HEK293 (cell line): ENCODE measurements around the gene KCNS1.

Experiments
- CTCF ChIA-PET: fragments of 350-600 bp; formaldehyde crosslinking; extraction: SDS; loops from one replicate; lab custom pipeline; 2021; ENCODE audit warnings: antibody characterized with exemption; lab: Yijun Ruan, JAX
- POLR2A ChIA-PET: fragments of 300-600 bp; formaldehyde crosslinking; extraction: SDS; loops from one replicate; lab custom pipeline; 2020; ENCODE audit warnings: antibody characterized with exemption, inconsistent platforms; lab: Yijun Ruan, JAX
- H3K27ac ChIP-seq: fragments of 200-500 bp; sonication (Bioruptor generic); 2 replicates; pipeline ENCODE4 v1.5.1; 2014; ENCODE audit warnings: low read depth, low read length, control low read depth, inconsistent platforms; ENCODE audit errors: extremely low read depth
- H3K36me3 ChIP-seq, 2 experiments: fragments of 200-500 bp in 1 of 2; sonication (Bioruptor generic) in 1 of 2; 1 replicate in 1 of 2; 2 replicates in 1 of 2; pipeline ENCODE4 v1.5.1; 2014 to 2017; ENCODE audit warnings: inconsistent platforms in 2 of 2, low read length in 2 of 2; ENCODE audit not compliant: control insufficient read depth in 2 of 2, insufficient read depth in 1 of 2
- H3K4me1 ChIP-seq: fragments of 200-500 bp; sonication (Bioruptor generic); 2 replicates; pipeline ENCODE4 v1.5.1; 2014; ENCODE audit warnings: mild to moderate bottlenecking, low read length, inconsistent platforms; ENCODE audit not compliant: control insufficient read depth, insufficient read depth
- H3K4me3 ChIP-seq: 2 replicates; pipeline ENCODE4 v1.5.1; 2011; ENCODE audit warnings: low read depth, mild to moderate bottlenecking, control low read depth, low read length, moderate library complexity
- H3K9me3 ChIP-seq: fragments of 200-500 bp; sonication (Bioruptor generic); 2 replicates; pipeline ENCODE4 v1.5.1; 2014; ENCODE audit warnings: low read depth, low read length, inconsistent platforms; ENCODE audit not compliant: control insufficient read depth, insufficient read depth
- ATF2 ChIP-seq: fragments of 450-650 bp; formaldehyde crosslinking; IDR thresholded peaks from 2 replicates; pipeline ENCODE4 v1.5.1; 2016; ENCODE audit warnings: missing biosample characterization, missing genetic modification characterization, low read depth
- GLIS1 ChIP-seq: fragments of 450-650 bp; formaldehyde crosslinking; IDR thresholded peaks from 2 replicates; pipeline ENCODE4 v1.5.1; 2016; ENCODE audit warnings: missing biosample characterization, missing genetic modification characterization
- KLF16 ChIP-seq: fragments of 450-650 bp; formaldehyde crosslinking; IDR thresholded peaks from 2 replicates; pipeline ENCODE4 v1.5.1; 2017; ENCODE audit warnings: missing biosample characterization, missing genetic modification characterization
- MEIS1 ChIP-seq: sonication (generic); formaldehyde crosslinking; IDR thresholded peaks from 2 replicates; pipeline ENCODE4 v1.8.1; 2022; ENCODE audit warnings: missing genetic modification reagents, mild to moderate bottlenecking, borderline replicate concordance
- PBX3 ChIP-seq: sonication (generic); formaldehyde crosslinking; IDR thresholded peaks from 2 replicates; pipeline ENCODE4 v1.8.1; 2022; ENCODE audit warnings: mild to moderate bottlenecking, moderate library complexity, missing genetic modification reagents
- SALL2 ChIP-seq: fragments of 450-650 bp; formaldehyde crosslinking; IDR thresholded peaks from 2 replicates; pipeline ENCODE4 v1.5.0; 2017; ENCODE audit warnings: missing biosample characterization, mild to moderate bottlenecking, missing genetic modification characterization, borderline replicate concordance
- ZFHX2 ChIP-seq: fragments of 450-650 bp; formaldehyde crosslinking; conservative IDR thresholded peaks from 2 replicates; pipeline ENCODE4 v1.5.1; 2016; ENCODE audit warnings: missing biosample characterization, missing genetic modification characterization
- ZNF112 ChIP-seq: fragments of 450-650 bp; formaldehyde crosslinking; IDR thresholded peaks from 2 replicates; pipeline ENCODE4 v1.5.0; 2017; ENCODE audit warnings: missing biosample characterization, missing genetic modification characterization
- ZNF146 ChIP-seq: fragments of 450-650 bp; formaldehyde crosslinking; IDR thresholded peaks from 2 replicates; pipeline ENCODE4 v1.5.1; 2016; ENCODE audit warnings: missing biosample characterization, missing genetic modification characterization
- ZNF19 ChIP-seq: fragments of 450-650 bp; formaldehyde crosslinking; IDR thresholded peaks from 2 replicates; pipeline ENCODE4; 2016; ENCODE audit warnings: missing biosample characterization, missing genetic modification characterization, low read depth
- ZNF221 ChIP-seq: fragments of 450-650 bp; formaldehyde crosslinking; IDR thresholded peaks from 2 replicates; pipeline ENCODE4 v1.5.1; 2017; ENCODE audit warnings: missing biosample characterization, missing genetic modification characterization, borderline replicate concordance
- ZNF302 ChIP-seq: fragments of 450-650 bp; formaldehyde crosslinking; IDR thresholded peaks from 2 replicates; pipeline ENCODE4 v1.5.1; 2016; ENCODE audit warnings: missing biosample characterization, missing genetic modification characterization, low read depth
- ZNF426 ChIP-seq: fragments of 450-650 bp; formaldehyde crosslinking; IDR thresholded peaks from 2 replicates; pipeline ENCODE4 v1.5.1; 2017; ENCODE audit warnings: missing biosample characterization, missing genetic modification characterization, mild to moderate bottlenecking, inconsistent platforms, moderate library complexity
- ZNF449 ChIP-seq: fragments of 450-650 bp; formaldehyde crosslinking; IDR thresholded peaks from 2 replicates; pipeline ENCODE4 v1.5.1; 2017; ENCODE audit warnings: missing biosample characterization, mild to moderate bottlenecking, missing genetic modification characterization, moderate library complexity
- ZNF510 ChIP-seq: fragments of 450-650 bp; formaldehyde crosslinking; IDR thresholded peaks from 2 replicates; pipeline ENCODE4 v1.5.1; 2018; ENCODE audit warnings: mild to moderate bottlenecking, missing genetic modification characterization, missing biosample characterization; ENCODE audit not compliant: insufficient replicate concordance
- ZNF670 ChIP-seq: fragments of 450-650 bp; formaldehyde crosslinking; IDR thresholded peaks from 2 replicates; pipeline ENCODE4 v1.5.1; 2016; ENCODE audit warnings: missing biosample characterization, missing genetic modification characterization, low read depth
- ZNF677 ChIP-seq: fragments of 450-650 bp; IDR thresholded peaks from 2 replicates; pipeline ENCODE4 v1.5.0; 2018; ENCODE audit warnings: missing biosample characterization, mild to moderate bottlenecking, missing genetic modification characterization, moderate library complexity
- ZNF692 ChIP-seq: fragments of 450-650 bp; formaldehyde crosslinking; IDR thresholded peaks from 2 replicates; pipeline ENCODE4 v1.5.1; 2016; ENCODE audit warnings: missing biosample characterization, missing genetic modification characterization
- ZNF837 ChIP-seq: fragments of 450-650 bp; formaldehyde crosslinking; IDR thresholded peaks from 2 replicates; pipeline ENCODE4 v1.5.1; 2016; ENCODE audit warnings: missing biosample characterization, missing genetic modification characterization
- ZSCAN30 ChIP-seq: fragments of 450-650 bp; IDR thresholded peaks from 2 replicates; pipeline ENCODE4 v1.5.1; 2018; ENCODE audit warnings: missing biosample characterization, mild to moderate bottlenecking, missing genetic modification characterization, moderate library complexity

KCNS1 gene

GRCh38 chr20:45060294-45060693 is 40.6 kb downstream of the KCNS1 start:
- ChIA-PET CTCF (interaction anchor here (1.2 kb wide), 1 partner anchor 36 kb away, joined by 4 read pairs; no protein-coding TSS in a partner anchor), POLR2A (no interaction called here)
- no peaks in the 10 kb centered on the region for H3K9me3 ChIP-seq
- TF ChIP-seq ZNF221 (tag by site-specific recombination) (no peak), ZNF510 (tag by site-specific recombination) (no peak)
- no peaks in the 10 kb centered on the region for H3K4me1 ChIP-seq
- peaks cover 0 to 11% of the 10 kb centered on the region in 2 experiments; a peak in 1 of 3 replicates for H3K36me3 ChIP-seq
- H3K4me3 ChIP-seq = no peak overlapping the region
- H3K27ac ChIP-seq = no peak overlapping the region

GRCh38 chr20:45059022-45059728 is 41.8 kb downstream of the KCNS1 start:
- ChIA-PET CTCF (interaction anchor here (0.9 to 1.2 kb wide), 2 partner anchors 15 to 37 kb away, joined by 3 to 4 read pairs; no protein-coding TSS in a partner anchor), POLR2A (no interaction called here)
- Histone ChIP-seq H3K4me1 (no peaks in the 10 kb centered on the region), H3K27ac (no peak overlapping the region), H3K36me3 (peaks cover 0 to 11% of the 10 kb centered on the region in 2 experiments; a peak in 1 of 3 replicates), H3K9me3 (no peaks in the 10 kb centered on the region), H3K4me3 (no peak overlapping the region)
- no peak for TF ChIP-seq ZNF692 (tag by site-specific recombination)
- TF ChIP-seq SALL2 = no peak
- no peak for TF ChIP-seq ZNF302 (tag by site-specific recombination)
- TF ChIP-seq ZNF146 = no peak
- TF ChIP-seq MEIS1 (CRISPR knock-in tag) = no peak
- TF ChIP-seq ZNF837 (tag by site-specific recombination) = no peak
- no peak for TF ChIP-seq ATF2
- TF ChIP-seq ZNF670 (tag by site-specific recombination) = no peak
- no peak for TF ChIP-seq ZNF112 (tag by site-specific recombination)
- TF ChIP-seq PBX3 = no peak
- TF ChIP-seq ZSCAN30 = no peak
- TF ChIP-seq ZNF19 (tag by site-specific recombination) = no peak
- TF ChIP-seq GLIS1 (tag by site-specific recombination) = no peak
- TF ChIP-seq ZFHX2 = no peak
- TF ChIP-seq ZNF426 (tag by site-specific recombination) = no peak
- no peak for TF ChIP-seq ZNF677 (tag by site-specific recombination)
- TF ChIP-seq ZNF449 = no peak
- TF ChIP-seq KLF16 = no peak
